ENCODE data around the gene ZNF521. TPM values are rescaled to one million over a fixed set of nuclear protein-coding genes. Genes with fewer than 3 reads are reported as not detected.

Gene ZNF521
- total RNA-seq, 1 donor from 2014 or later, result 1.6 TPM

GRCh38 chr18:25136416-25137196, 215.4 kb downstream of the ZNF521 start:
- ATAC-seq (no peak), DNase-seq (ENCODE audit: low spot score) (no peak)

- ATAC-seq (peak; percentile 14), DNase-seq (ENCODE audit: low spot score) (no peak)
These were observed 217.1 kb downstream of the ZNF521 start for GRCh38 chr18:25134861-25135260.

GRCh38 chr18:25133879-25134278, 218.1 kb downstream of the ZNF521 start:
- ATAC-seq (no peak), DNase-seq (ENCODE audit: low spot score) (no peak)

- DNase-seq (ENCODE audit: low spot score), result no peak
- ATAC-seq, result no peak
These were observed 219.0 kb downstream of the ZNF521 start for GRCh38 chr18:25132786-25133496.

GRCh38 chr18:25126751-25127150, 225.2 kb downstream of the ZNF521 start:
- ATAC-seq (no peak), DNase-seq (ENCODE audit: low spot score) (no peak)

GRCh38 chr18:25125680-25126079, 226.3 kb downstream of the ZNF521 start:
- DNase-seq (ENCODE audit: low spot score), result no peak
- no peak for ATAC-seq

- DNase-seq (ENCODE audit: low spot score) (no peak), ATAC-seq (no peak)
These were observed 228.3 kb downstream of the ZNF521 start for GRCh38 chr18:25123438-25124232.

GRCh38 chr18:25121442-25121841, 230.5 kb downstream of the ZNF521 start:
- DNase-seq (ENCODE audit: low spot score) (no peak), ATAC-seq (no peak)

- DNase-seq (ENCODE audit: low spot score) (no peak), ATAC-seq (no peak)
These were observed 238.4 kb downstream of the ZNF521 start for GRCh38 chr18:25113566-25113965.

- no peak for ATAC-seq
- no peak for DNase-seq (ENCODE audit: low spot score)
These were observed 239.0 kb downstream of the ZNF521 start for GRCh38 chr18:25112821-25113434.

- ATAC-seq (no peak), DNase-seq (ENCODE audit: low spot score) (no peak)
These were observed 240.3 kb downstream of the ZNF521 start for GRCh38 chr18:25111377-25112288.

- ATAC-seq (no peak), DNase-seq (ENCODE audit: low spot score) (no peak)
These were observed 242.5 kb downstream of the ZNF521 start for GRCh38 chr18:25109484-25109883.

GRCh38 chr18:25103468-25104155, 248.4 kb downstream of the ZNF521 start:
- ATAC-seq (no peak), DNase-seq (ENCODE audit: low spot score) (no peak)

GRCh38 chr18:25102662-25103061, 249.3 kb downstream of the ZNF521 start:
- ATAC-seq, result no peak
- no peak for DNase-seq (ENCODE audit: low spot score)

- ATAC-seq, result no peak
- no peak for DNase-seq (ENCODE audit: low spot score)
These were observed 251.5 kb downstream of the ZNF521 start for GRCh38 chr18:25100418-25100817.

GRCh38 chr18:25099895-25100294, 252.1 kb downstream of the ZNF521 start:
- ATAC-seq, result no peak

GRCh38 chr18:25097569-25098056, 254.4 kb downstream of the ZNF521 start:
- ATAC-seq (no peak), DNase-seq (ENCODE audit: low spot score) (no peak)

More at GRCh38 chr18:25099895-25100294, 252.1 kb downstream of the ZNF521 start:
- no peak for DNase-seq (ENCODE audit: low spot score)

GRCh38 chr18:25097057-25097456, 254.9 kb downstream of the ZNF521 start:
- DNase-seq (ENCODE audit: low spot score), result no peak

GRCh38 chr18:25093141-25093540, 258.8 kb downstream of the ZNF521 start:
- ATAC-seq (no peak), DNase-seq (ENCODE audit: low spot score) (no peak)

More at GRCh38 chr18:25097057-25097456, 254.9 kb downstream of the ZNF521 start:
- ATAC-seq, result no peak

Measured in left lobe of liver (tissue), 2 donors.